OCI-LY3 (cell line): ENCODE measurements around the gene GRK3.

Experiments
- H2AFZ ChIP-seq: fragments of 200-600, 300-600 bp; shearing (Covaris generic); 2 replicates; pipeline ENCODE4 v1.6.0; 2014; ENCODE audit warnings: antibody characterized with exemption, low read depth, low read length
- H3K27ac ChIP-seq: fragments of 200-600, 300-600 bp; sonication (generic); 2 replicates; pipeline ENCODE4 v1.5.1; 2014; ENCODE audit warnings: mild to moderate bottlenecking, low read length, moderate library complexity, mixed read lengths
- H3K27me3 ChIP-seq: fragments of 200-600, 300-600 bp; sonication (generic); 2 replicates; pipeline ENCODE4 v1.6.1; 2014; ENCODE audit warnings: low read depth, low read length, mixed read lengths
- H3K36me3 ChIP-seq: fragments of 200-600, 300-600 bp; sonication (generic); replicated peaks from 2 replicates; pipeline ENCODE3; 2014; ENCODE audit warnings: low read depth, low read length, mixed read lengths
- H3K4me1 ChIP-seq: fragments of 300-600, 200-600 bp; sonication (generic); 2 replicates; pipeline ENCODE4 v1.6.1; 2014; ENCODE audit warnings: low read length, mixed read lengths
- H3K4me2 ChIP-seq: fragments of 200-600, 300-600 bp; sonication (generic); 2 replicates; pipeline ENCODE4 v1.6.1; 2014; ENCODE audit warnings: low read length, mixed read lengths
- H3K4me3 ChIP-seq: fragments of 300-600, 200-600 bp; sonication (generic); 2 replicates; pipeline ENCODE4 v1.5.1; 2014; ENCODE audit warnings: antibody characterized with exemption, mild to moderate bottlenecking, low read length, moderate library complexity
- H3K79me2 ChIP-seq: fragments of 300-600, 200-600 bp; shearing (Covaris generic); 2 replicates; pipeline ENCODE4 v1.6.1; 2014; ENCODE audit warnings: mild to moderate bottlenecking, low read length, mixed read lengths
- H3K9ac ChIP-seq: fragments of 300-600, 200-600 bp; shearing (Covaris generic); 2 replicates; pipeline ENCODE4 v1.6.0; 2014; ENCODE audit warnings: mild to moderate bottlenecking, low read length, moderate library complexity
- H3K9me3 ChIP-seq: fragments of 200-600, 300-600 bp; shearing (Covaris generic); 2 replicates; pipeline ENCODE4 v1.6.1; 2014; ENCODE audit warnings: low read length, mixed read lengths; ENCODE audit not compliant: insufficient read depth
- H4K20me1 ChIP-seq: fragments of 200-600, 300-600 bp; sonication (generic); 2 replicates; pipeline ENCODE4 v1.6.1; 2016; ENCODE audit warnings: low read length, mixed read lengths; ENCODE audit not compliant: insufficient read depth
- CTCF ChIP-seq: fragments of 200-600, 300-600 bp; sonication (generic); IDR thresholded peaks from 2 replicates; pipeline ENCODE4 v1.5.1; 2014; ENCODE audit warnings: antibody characterized with exemption, low read length, low read depth
- EZH2phosphoT487 ChIP-seq: fragments of 200-600 bp; shearing (Covaris generic); IDR thresholded peaks from 2 replicates; pipeline ENCODE4 v1.6.1; 2018; ENCODE audit warnings: antibody characterized with exemption, mixed run types, low read depth

Gene GRK3

GRCh38 chr22:25695146-25695545 is 130.7 kb downstream of the GRK3 start:
- peaks cover 4% of the 10 kb centered on the region; the same call in 1 of the 2 replicates for H3K4me1 ChIP-seq
- H2AFZ ChIP-seq = no peak overlapping the region
- TF ChIP-seq EZH2phosphoT487 (no peak), CTCF (no peak)
- H4K20me1 ChIP-seq = no peaks in the 10 kb centered on the region
- H3K9me3 ChIP-seq = no peaks in the 10 kb centered on the region
- H3K79me2 ChIP-seq = no peaks in the 10 kb centered on the region; the same call in 1 of the 2 replicates
- H3K36me3 ChIP-seq = peaks cover 69% of the 10 kb centered on the region
- no peak overlapping the region for H3K9ac ChIP-seq
- no peak overlapping the region for H3K4me3 ChIP-seq
- no peak overlapping the region for H3K27ac ChIP-seq
- no peak overlapping the region for H3K4me2 ChIP-seq
- H3K27me3 ChIP-seq = no peaks in the 10 kb centered on the region

GRCh38 chr22:25696763-25697162 is 132.3 kb downstream of the GRK3 start:
- no peak overlapping the region for H3K4me3 ChIP-seq
- H3K27me3 ChIP-seq = no peaks in the 10 kb centered on the region
- peaks cover 4% of the 10 kb centered on the region for H3K4me1 ChIP-seq
- peaks cover 54% of the 10 kb centered on the region for H3K36me3 ChIP-seq
- H3K9ac ChIP-seq = no peak overlapping the region
- no peaks in the 10 kb centered on the region; the same call in 1 of the 2 replicates for H3K79me2 ChIP-seq
- TF ChIP-seq EZH2phosphoT487 (no peak), CTCF (no peak)
- no peaks in the 10 kb centered on the region for H3K9me3 ChIP-seq
- no peak overlapping the region for H3K27ac ChIP-seq
- H4K20me1 ChIP-seq = no peaks in the 10 kb centered on the region
- H2AFZ ChIP-seq = no peak overlapping the region
- no peak overlapping the region for H3K4me2 ChIP-seq

- no peaks in the 10 kb centered on the region for H4K20me1 ChIP-seq
- peaks cover 52% of the 10 kb centered on the region for H3K36me3 ChIP-seq
- peaks cover 9% of the 10 kb centered on the region for H3K4me1 ChIP-seq
- no peak overlapping the region for H3K4me3 ChIP-seq
- H3K4me2 ChIP-seq = no peak overlapping the region
- no peaks in the 10 kb centered on the region for H3K27me3 ChIP-seq
- H2AFZ ChIP-seq = no peak overlapping the region
- H3K79me2 ChIP-seq = no peaks in the 10 kb centered on the region; the same call in 1 of the 2 replicates
- H3K27ac ChIP-seq = no peak overlapping the region
- no peak for TF ChIP-seq EZH2phosphoT487
- TF ChIP-seq CTCF = no peak
- no peak overlapping the region for H3K9ac ChIP-seq
- no peaks in the 10 kb centered on the region for H3K9me3 ChIP-seq
Observed at GRCh38 chr22:25697181-25697664, 132.7 kb downstream of the GRK3 start.

GRCh38 chr22:25697978-25698377 is 133.5 kb downstream of the GRK3 start:
- Histone ChIP-seq H3K79me2 (no peaks in the 10 kb centered on the region; the same call in 1 of the 2 replicates), H3K9me3 (no peaks in the 10 kb centered on the region), H4K20me1 (no peaks in the 10 kb centered on the region), H3K27ac (no peak overlapping the region), H3K4me3 (no peak overlapping the region), H3K9ac (no peak overlapping the region), H3K4me2 (no peak overlapping the region), H3K4me1 (peaks cover 16% of the 10 kb centered on the region), H3K36me3 (peaks cover 45% of the 10 kb centered on the region), H2AFZ (no peak overlapping the region), H3K27me3 (no peaks in the 10 kb centered on the region)
- no peak for TF ChIP-seq EZH2phosphoT487
- no peak for TF ChIP-seq CTCF
